ENCODE measurements around the gene DLGAP4.

The DLGAP4 gene

GRCh38 chr20:36352843-36353553 is 46.9 kb downstream of the DLGAP4 start:
- DNase-seq (ENCODE audit: low read depth) = no peak

GRCh38 chr20:36353740-36354139 is 47.6 kb downstream of the DLGAP4 start:
- no peak for DNase-seq (ENCODE audit: low read depth)

GRCh38 chr20:36355469-36356171 is 49.5 kb downstream of the DLGAP4 start:
- DNase-seq (ENCODE audit: low read depth) = no peak

GRCh38 chr20:36359668-36360406 is 53.7 kb downstream of the DLGAP4 start:
- DNase-seq (ENCODE audit: low read depth) = no peak

- DNase-seq (ENCODE audit: low read depth) = no peak
These were observed 54.3 kb downstream of the DLGAP4 start for GRCh38 chr20:36360429-36360828.

GRCh38 chr20:36361406-36361805 is 55.3 kb downstream of the DLGAP4 start:
- DNase-seq (ENCODE audit: low read depth) = no peak

GRCh38 chr20:36362261-36362660 is 56.1 kb downstream of the DLGAP4 start:
- no peak for DNase-seq (ENCODE audit: low read depth)

- DNase-seq (ENCODE audit: low read depth) = no peak
These were observed 57.0 kb downstream of the DLGAP4 start for GRCh38 chr20:36362978-36363713.

GRCh38 chr20:36364506-36364905 is 58.4 kb downstream of the DLGAP4 start:
- DNase-seq (ENCODE audit: low read depth) = no peak

GRCh38 chr20:36366623-36367369 is 60.7 kb downstream of the DLGAP4 start:
- no peak for DNase-seq (ENCODE audit: low read depth)

GRCh38 chr20:36367370-36367745 is 61.2 kb downstream of the DLGAP4 start:
- DNase-seq (ENCODE audit: low read depth) = no peak

GRCh38 chr20:36367907-36368799 is 62.0 kb downstream of the DLGAP4 start:
- no peak for DNase-seq (ENCODE audit: low read depth)

GRCh38 chr20:36368869-36369268 is 62.7 kb downstream of the DLGAP4 start:
- no peak for DNase-seq (ENCODE audit: low read depth)

- DNase-seq (ENCODE audit: low read depth) = no peak
These were observed 63.6 kb downstream of the DLGAP4 start for GRCh38 chr20:36369739-36370138.

GRCh38 chr20:36370991-36371790 is 65.1 kb downstream of the DLGAP4 start:
- DNase-seq (ENCODE audit: low read depth) = no peak

GRCh38 chr20:36372666-36373065 is 66.5 kb downstream of the DLGAP4 start:
- no peak for DNase-seq (ENCODE audit: low read depth)

- no peak for DNase-seq (ENCODE audit: low read depth)
These were observed 67.0 kb downstream of the DLGAP4 start for GRCh38 chr20:36373089-36373488.

GRCh38 chr20:36374995-36375394 is 68.9 kb downstream of the DLGAP4 start:
- DNase-seq (ENCODE audit: low read depth) = no peak
